Mammary epithelial cell (primary cell): ENCODE results near the gene PIK3R3.

Source experiments
- EZH2 ChIP-seq: IDR thresholded peaks from 2 replicates; pipeline ENCODE4 v1.6.1; 2012; ENCODE audit warnings: low read length, inconsistent platforms, borderline replicate concordance
- TF ChIP-seq, protein P1 (sequence below), 2 donors: IDR thresholded peaks in 1 of 2; conservative IDR thresholded peaks in 1 of 2; 2 replicates each; pipeline ENCODE4 v1.5.1; 2011 to 2012; ENCODE audit warnings: inconsistent platforms in 2 of 2, low read length in 2 of 2, mild to moderate bottlenecking in 2 of 2, control low read depth in 1 of 2, low read depth in 1 of 2; ENCODE audit not compliant: insufficient read depth in 1 of 2; ENCODE audit errors: extremely low read depth in 1 of 2

DNA sequence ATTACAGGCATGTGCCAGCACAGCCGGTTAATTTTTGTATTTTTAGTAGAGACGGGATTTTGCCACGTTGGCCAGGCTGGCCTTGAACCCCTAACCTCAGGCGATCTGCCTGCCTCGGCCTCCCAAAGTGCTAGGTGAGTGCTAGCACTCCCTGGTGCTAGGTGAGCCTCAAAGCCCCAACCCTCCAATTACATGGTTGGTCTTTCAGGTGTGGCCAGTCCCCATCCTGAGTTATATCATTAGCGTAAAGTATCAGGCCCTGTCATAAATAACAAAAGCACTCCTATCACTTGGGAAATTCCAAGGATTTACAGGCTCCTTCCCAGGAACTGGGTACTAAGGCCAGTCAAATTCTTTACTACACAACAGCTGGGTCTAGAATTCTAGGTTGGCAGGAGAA is 138.0 kb downstream of the PIK3R3 start:
- TF ChIP-seq, protein P1, sequence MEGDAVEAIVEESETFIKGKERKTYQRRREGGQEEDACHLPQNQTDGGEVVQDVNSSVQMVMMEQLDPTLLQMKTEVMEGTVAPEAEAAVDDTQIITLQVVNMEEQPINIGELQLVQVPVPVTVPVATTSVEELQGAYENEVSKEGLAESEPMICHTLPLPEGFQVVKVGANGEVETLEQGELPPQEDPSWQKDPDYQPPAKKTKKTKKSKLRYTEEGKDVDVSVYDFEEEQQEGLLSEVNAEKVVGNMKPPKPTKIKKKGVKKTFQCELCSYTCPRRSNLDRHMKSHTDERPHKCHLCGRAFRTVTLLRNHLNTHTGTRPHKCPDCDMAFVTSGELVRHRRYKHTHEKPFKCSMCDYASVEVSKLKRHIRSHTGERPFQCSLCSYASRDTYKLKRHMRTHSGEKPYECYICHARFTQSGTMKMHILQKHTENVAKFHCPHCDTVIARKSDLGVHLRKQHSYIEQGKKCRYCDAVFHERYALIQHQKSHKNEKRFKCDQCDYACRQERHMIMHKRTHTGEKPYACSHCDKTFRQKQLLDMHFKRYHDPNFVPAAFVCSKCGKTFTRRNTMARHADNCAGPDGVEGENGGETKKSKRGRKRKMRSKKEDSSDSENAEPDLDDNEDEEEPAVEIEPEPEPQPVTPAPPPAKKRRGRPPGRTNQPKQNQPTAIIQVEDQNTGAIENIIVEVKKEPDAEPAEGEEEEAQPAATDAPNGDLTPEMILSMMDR (conservative IDR thresholded peaks at IDR 0.05 in 1 of 2, IDR thresholded peaks at IDR 0.05 in 1 of 2; ENCODE audit: extremely low read depth in 1 of 2, insufficient read depth in 1 of 2, low read depth in 1 of 2, low read length in 2 of 2), result no peak
- TF ChIP-seq EZH2, result no peak
